ENCODE results near the gene ABCB11.

- TF ChIP-seq CTCF (IDR thresholded peaks at IDR 0.05): no peak
- TF ChIP-seq POLR2A (IDR thresholded peaks at IDR 0.05): no peak
- TF ChIP-seq POLR2AphosphoS5 (IDR thresholded peaks at IDR 0.05): no peak
Measured at GRCh38 chr2:169013628-169014026, 17.5 kb downstream of the ABCB11 start.

Data from sigmoid colon (tissue), 4 donors.